LHCN-M2 (cell line): ENCODE results near the gene DOK5. TPM values are rescaled to one million over a fixed set of nuclear protein-coding genes. Genes with fewer than 3 reads are reported as not detected.

Source experiments
- DNase-seq: peaks from one replicate; pipeline ENCODE4 v3.0.0-alpha.2; 2012; ENCODE audit warnings: low read depth
- total RNA-seq: library from RNA; depleted of rRNA; stranded (reverse); fragments of >200 nt; gene quantifications from 2 replicates; pipeline ENCODE4 v1.2.3, GENCODE V29; 2014

DOK5 gene
- total RNA-seq, 1 experiment from 2014 or later: not detected

- DNase-seq: no peak
Measured at GRCh38 chr20:54691327-54691726, 215.9 kb downstream of the DOK5 start.

- no peak for DNase-seq
Measured at GRCh38 chr20:54692168-54692887, 216.9 kb downstream of the DOK5 start.

- no peak for DNase-seq
Measured at GRCh38 chr20:54694516-54694915, 219.1 kb downstream of the DOK5 start.

GRCh38 chr20:54698373-54698772 is 223.0 kb downstream of the DOK5 start:
- no peak for DNase-seq
